Ectodermal cell (in vitro differentiated cells): Measurements from ENCODE around the gene TBC1D1.

ENCODE experiments used
- H3K27ac ChIP-seq: 2 replicates; pipeline ENCODE4 v1.7.0; 2013; ENCODE audit warnings: mild to moderate bottlenecking, low read depth, low read length; ENCODE audit not compliant: insufficient read depth, poor library complexity, severe bottlenecking
- H3K27me3 ChIP-seq: 2 replicates; pipeline ENCODE4 v1.7.0; 2013; ENCODE audit warnings: mild to moderate bottlenecking, low read length; ENCODE audit not compliant: insufficient read depth, control insufficient read depth, poor library complexity, severe bottlenecking
- H3K36me3 ChIP-seq: one replicate; pipeline ENCODE4 v1.7.0; 2013; ENCODE audit warnings: low read length; ENCODE audit not compliant: control insufficient read depth, insufficient read depth
- H3K4me1 ChIP-seq: one replicate; pipeline ENCODE4 v1.7.0; 2013; ENCODE audit warnings: low read length; ENCODE audit not compliant: control insufficient read depth, insufficient read depth
- H3K4me3 ChIP-seq: 2 replicates; pipeline ENCODE4 v1.7.0; 2013; ENCODE audit warnings: low read depth, low read length, control low read depth; ENCODE audit not compliant: insufficient read depth
- H3K9me3 ChIP-seq: 2 replicates; pipeline ENCODE4 v1.7.0; 2013; ENCODE audit warnings: mild to moderate bottlenecking, low read length, moderate library complexity; ENCODE audit not compliant: control insufficient read depth
- WGBS, 2 experiments: methylation state at CpG; one replicate each; pipeline ENCODE4 v1.1.7; 2013; ENCODE audit warnings: missing lambda C conversion rate in 2 of 2; 5-methylcytosine and 5-hydroxymethylcytosine counted together

TBC1D1 gene

DNA sequence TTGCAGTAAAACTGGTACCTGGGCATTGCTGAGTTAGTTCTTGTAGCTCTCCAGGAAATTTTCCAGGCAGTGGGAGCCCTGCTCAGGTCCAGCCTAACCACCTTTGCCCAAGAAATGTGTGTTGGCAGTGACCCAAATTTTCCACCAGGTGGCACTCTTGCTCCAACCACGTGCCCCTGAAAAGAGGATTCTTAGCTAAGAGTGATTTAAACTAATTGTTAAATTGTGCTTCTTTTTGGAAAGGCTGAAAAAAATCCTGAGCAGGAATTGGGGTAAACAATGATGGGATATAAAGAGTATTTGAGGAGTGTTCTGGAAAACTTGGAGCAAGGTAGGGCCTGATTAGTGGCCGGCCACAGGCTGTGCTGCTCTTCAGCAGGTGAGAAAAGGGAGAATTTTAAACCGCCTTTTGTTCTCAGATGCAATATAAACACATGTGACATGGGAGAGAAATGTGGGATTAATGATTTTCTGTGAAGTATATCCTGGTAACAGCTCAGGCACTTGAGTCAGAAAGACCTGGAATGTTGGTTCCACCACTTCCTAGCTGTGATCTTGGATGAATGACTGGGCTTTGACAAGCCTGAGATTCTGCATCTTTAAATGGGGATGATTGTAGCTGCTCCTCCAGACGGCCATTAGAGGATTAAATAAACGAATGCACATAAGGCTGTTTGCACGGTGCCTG lies 288.9 kb downstream of the TBC1D1 start:
- H3K27me3 ChIP-seq, result no peaks in the 10 kb centered on the region
- H3K9me3 ChIP-seq, result peaks cover 4% of the 10 kb centered on the region
- H3K4me3 ChIP-seq, result no peak overlapping the region
- H3K27ac ChIP-seq, result no peak overlapping the region
- WGBS, 2 experiments, result 66 to 69% methylated on average over 6 of the region's 6 CpGs
- no peaks in the 10 kb centered on the region for H3K4me1 ChIP-seq
- no peaks in the 10 kb centered on the region for H3K36me3 ChIP-seq

DNA sequence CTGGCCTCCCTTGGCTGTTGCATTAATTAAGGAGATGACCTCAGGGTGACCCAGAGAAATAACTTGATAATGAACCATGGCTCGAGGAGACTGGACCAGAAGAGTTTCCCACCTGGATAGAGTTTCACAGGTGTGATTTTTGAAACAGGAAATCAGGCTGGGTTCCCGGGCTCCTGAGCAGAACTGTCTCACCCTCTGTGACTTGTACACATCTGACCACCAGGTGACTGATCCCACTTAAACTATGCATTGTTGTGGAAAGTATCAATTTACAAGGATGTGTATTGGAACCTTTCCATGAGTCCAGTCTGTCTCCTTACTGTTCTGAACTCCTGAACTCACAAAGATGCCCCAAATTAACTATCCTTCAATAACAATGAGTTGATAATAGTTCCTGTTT lies 289.6 kb downstream of the TBC1D1 start:
- peaks cover 4% of the 10 kb centered on the region for H3K9me3 ChIP-seq
- H3K4me3 ChIP-seq, result no peak overlapping the region

DNA sequence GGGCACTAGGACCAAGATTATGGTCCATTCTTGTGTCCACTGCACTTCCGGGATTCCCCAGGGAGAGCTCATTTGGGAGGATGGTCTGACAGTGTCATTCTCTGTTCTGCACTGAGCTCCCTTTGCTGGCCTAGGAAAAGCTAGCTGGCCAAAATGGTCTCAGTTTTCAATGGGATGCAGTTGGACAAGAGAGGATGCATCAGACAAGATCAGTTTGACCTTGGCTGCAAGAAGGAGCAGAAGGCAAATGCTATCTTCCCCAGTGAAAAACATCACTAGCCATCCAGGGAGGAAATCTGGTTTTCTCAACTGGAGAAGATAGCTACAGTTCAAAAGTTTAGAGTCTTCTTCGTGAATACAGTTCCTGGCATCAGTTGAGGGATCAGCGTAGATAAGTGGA lies 290.4 kb downstream of the TBC1D1 start:
- Histone ChIP-seq H3K4me1 (no peaks in the 10 kb centered on the region), H3K27me3 (no peaks in the 10 kb centered on the region), H3K9me3 (peaks cover 4% of the 10 kb centered on the region), H3K36me3 (no peaks in the 10 kb centered on the region), H3K27ac (no peak overlapping the region), H3K4me3 (no peak overlapping the region)
- WGBS, 2 experiments, result 92 to 98% methylated on average over 3 of the region's 3 CpGs

More for the DNA sequence above, 289.6 kb downstream of the TBC1D1 start:
- Histone ChIP-seq H3K27me3 (no peaks in the 10 kb centered on the region), H3K36me3 (no peaks in the 10 kb centered on the region), H3K4me1 (no peaks in the 10 kb centered on the region), H3K27ac (no peak overlapping the region)
- 79 to 86% methylated on average over 2 of the region's 2 CpGs for WGBS, 2 experiments

DNA sequence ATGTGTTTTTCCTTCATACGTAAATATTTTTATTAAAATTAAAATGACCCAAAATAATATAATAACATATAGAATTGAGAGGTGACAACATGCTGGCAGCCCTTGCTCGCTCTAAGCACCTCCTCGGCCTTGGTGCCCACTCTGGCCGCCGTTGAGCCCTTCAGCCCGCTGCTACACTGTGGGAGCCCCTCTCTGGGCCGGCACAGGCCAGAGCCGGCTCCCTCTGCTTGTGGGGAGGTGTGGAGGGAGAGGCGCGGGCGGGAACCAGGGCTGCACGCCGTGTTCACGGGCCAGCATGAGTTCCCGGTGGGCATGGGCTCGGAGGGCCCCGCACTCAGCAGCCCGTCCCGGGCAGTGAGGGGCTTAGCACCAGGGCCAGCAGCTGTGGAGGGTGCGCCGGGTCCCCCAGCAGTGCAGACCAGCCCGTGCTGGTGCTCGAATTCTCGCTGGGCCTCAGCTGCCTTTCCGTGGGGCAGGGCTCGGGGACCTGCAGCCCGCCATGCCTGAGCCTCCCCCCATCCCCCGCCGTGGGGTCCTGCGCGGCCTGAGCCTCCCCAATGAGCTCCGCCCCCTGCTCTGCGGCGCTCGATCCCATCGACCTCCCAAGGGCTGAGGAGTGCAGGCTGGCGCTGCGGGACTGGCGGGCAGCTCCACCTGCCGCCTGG lies 291.6 kb downstream of the TBC1D1 start:
- WGBS, 2 experiments, result 96 to 97% methylated on average over 39 of the region's 40 CpGs
- Histone ChIP-seq H3K36me3 (no peaks in the 10 kb centered on the region), H3K4me1 (no peaks in the 10 kb centered on the region), H3K27ac (no peak overlapping the region), H3K4me3 (no peak overlapping the region), H3K27me3 (no peaks in the 10 kb centered on the region), H3K9me3 (peaks cover 4% of the 10 kb centered on the region)

DNA sequence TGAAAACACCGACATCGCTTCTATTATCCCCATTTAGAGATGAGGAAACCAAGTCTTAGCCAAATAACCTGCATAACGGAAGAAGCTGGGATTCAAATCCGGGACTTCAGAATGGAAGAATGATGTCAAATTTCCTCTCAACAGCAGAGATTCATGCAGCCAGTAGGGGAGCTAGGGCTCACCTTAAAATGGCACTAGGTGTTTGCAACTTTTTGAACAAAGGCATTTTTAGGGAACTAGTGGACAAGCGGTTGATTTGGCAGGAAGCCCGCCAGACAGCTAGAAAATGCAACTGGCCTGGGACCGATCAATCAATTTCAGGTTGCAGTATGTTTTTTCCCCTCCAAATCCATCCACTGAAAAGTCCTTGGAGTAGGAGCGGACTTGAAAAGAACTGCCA lies 293.5 kb downstream of the TBC1D1 start:
- Histone ChIP-seq H3K27ac (no peak overlapping the region), H3K4me1 (no peaks in the 10 kb centered on the region)
- WGBS, 2 experiments, result 94 to 95% methylated on average over 7 of the region's 8 CpGs

DNA sequence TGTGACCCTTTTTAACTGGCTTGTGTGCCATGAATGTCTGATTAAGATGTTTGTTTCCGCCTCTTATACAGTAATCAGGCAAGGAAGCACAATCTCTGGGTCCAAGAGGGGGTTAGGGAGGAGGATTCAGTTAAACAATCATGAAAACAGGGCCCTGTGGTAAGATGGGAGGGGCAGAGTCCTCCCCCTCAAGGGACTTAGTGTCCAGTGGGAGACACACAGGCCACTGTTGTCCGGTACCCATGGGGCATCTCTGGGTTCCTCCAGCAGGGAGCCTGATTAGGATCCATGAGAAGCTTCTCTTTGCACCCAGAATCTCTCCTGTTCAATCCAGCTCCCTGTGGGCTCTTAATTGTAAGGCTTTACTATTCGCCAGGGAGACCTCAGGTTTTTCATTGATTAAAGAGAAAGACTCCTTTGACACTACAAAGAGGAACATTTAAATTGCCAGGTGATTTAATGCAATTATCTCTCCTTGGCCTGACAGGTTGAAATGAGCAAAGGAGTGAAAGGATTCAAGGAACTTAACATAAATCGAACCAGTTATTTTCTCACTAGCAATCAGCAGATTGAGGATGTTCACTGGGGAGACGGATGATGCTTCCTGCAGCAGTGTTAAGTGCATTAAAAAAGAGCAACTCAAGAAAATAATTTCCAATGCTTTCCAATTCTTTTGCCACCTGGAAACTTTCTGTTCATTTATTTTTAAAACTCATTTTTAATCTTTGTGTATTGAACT lies 294.7 kb downstream of the TBC1D1 start:
- H3K27me3 ChIP-seq, result no peaks in the 10 kb centered on the region
- H3K36me3 ChIP-seq, result no peaks in the 10 kb centered on the region
- WGBS, 2 experiments, result 91 to 92% methylated on average over 5 of the region's 5 CpGs
- H3K27ac ChIP-seq, result no peak overlapping the region
- peaks cover 4% of the 10 kb centered on the region for H3K9me3 ChIP-seq
- no peaks in the 10 kb centered on the region for H3K4me1 ChIP-seq
- H3K4me3 ChIP-seq, result no peak overlapping the region

More for the DNA sequence above, 293.5 kb downstream of the TBC1D1 start:
- Histone ChIP-seq H3K27me3 (no peaks in the 10 kb centered on the region), H3K9me3 (peaks cover 4% of the 10 kb centered on the region), H3K4me3 (no peak overlapping the region), H3K36me3 (no peaks in the 10 kb centered on the region)

DNA sequence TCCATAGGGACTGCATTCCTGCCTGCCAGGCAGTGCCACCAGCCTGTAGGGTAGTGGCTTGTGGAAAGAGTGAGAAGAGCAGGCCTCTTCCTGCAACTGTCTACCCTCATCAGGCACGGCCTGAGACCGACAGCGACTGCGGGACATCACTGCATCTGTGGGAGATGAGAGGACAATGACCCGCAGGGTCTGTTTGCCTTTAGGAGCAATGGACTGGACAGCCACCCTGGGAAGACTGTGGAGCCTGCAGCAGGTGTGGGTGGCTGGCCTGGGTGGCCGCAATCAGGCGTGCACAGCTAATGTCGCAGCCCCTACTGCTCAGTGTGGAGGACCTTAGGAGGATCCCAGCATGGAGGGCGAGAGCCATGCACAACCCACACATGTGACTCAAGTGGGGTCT lies 297.3 kb downstream of the TBC1D1 start:
- 96% methylated on average over 9 of the region's 9 CpGs for WGBS, 2 experiments
- Histone ChIP-seq H3K4me3 (no peak overlapping the region), H3K9me3 (no peaks in the 10 kb centered on the region), H3K4me1 (no peaks in the 10 kb centered on the region), H3K27me3 (no peaks in the 10 kb centered on the region), H3K27ac (no peak overlapping the region), H3K36me3 (no peaks in the 10 kb centered on the region)

DNA sequence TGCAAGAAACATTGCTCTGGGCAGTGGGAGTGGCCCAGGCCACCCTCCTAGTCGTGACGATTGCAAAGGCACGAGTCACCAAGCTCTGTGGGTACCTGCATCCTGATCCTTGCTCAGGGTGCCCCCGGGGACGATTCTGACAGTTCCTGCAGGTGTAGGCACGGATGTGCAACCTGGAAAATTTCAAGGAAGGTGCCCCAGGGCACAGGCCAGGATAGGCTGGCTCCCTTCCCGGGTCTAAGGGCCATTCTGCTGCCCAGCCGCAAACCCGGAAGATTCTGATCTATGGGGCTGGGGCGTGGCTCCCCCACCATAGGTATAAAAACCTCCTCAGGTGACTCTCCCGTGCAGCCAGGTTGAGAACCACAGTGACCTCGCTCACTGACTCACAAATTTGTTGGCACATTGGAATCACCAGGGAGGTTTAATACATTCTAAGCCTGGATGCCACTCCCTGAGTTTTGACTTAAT lies 297.8 kb downstream of the TBC1D1 start:
- no peaks in the 10 kb centered on the region for H3K9me3 ChIP-seq
- H3K4me1 ChIP-seq, result no peaks in the 10 kb centered on the region
- WGBS, 2 experiments, result 92 to 95% methylated on average over 12 of the region's 12 CpGs
- H3K27me3 ChIP-seq, result no peaks in the 10 kb centered on the region
- H3K27ac ChIP-seq, result no peak overlapping the region
- no peaks in the 10 kb centered on the region for H3K36me3 ChIP-seq
- H3K4me3 ChIP-seq, result no peak overlapping the region
